ENCODE results near the gene TENM4.

Gene TENM4

DNA sequence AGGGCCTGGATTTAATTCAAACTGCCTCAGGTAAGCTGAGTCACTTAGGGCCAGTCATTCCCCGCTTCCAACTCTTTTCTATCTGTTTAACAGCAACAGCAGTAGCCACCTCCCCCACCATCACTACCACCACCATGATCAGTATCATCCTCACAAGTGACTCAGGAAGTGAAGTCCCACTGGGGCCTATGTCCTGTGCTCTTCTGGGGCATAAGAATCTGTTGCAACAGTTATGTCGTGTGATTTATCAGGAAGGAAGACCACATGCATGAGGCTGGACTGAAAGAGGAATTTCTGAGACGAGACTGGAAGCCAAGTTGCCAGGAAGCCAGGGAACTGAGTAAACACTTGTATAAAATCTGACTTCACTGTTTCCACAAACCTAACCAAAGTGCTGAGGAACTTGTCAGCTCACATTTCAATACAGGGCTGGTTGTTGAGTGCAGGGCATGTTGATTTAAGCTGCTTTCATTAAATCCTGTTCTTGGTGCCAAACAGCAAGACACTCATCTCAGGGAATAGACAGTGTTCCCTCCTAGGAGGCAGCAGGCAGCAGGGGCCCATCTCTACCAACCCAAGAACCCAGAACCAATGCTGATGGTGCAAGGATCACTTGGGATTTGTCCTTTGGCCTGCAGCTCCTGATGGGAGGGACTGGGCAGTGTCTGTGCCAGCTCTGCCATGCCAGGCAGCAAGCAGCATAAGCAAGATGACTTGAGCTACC is 639.5 kb downstream of the TENM4 start:
- H3K4me3 ChIP-seq (ENCODE audit: low read length) = no peak overlapping the region
- TF ChIP-seq ZNF274 (IDR thresholded peaks at IDR 0.05; ENCODE audit: low read depth, low read length) = no peak

DNA sequence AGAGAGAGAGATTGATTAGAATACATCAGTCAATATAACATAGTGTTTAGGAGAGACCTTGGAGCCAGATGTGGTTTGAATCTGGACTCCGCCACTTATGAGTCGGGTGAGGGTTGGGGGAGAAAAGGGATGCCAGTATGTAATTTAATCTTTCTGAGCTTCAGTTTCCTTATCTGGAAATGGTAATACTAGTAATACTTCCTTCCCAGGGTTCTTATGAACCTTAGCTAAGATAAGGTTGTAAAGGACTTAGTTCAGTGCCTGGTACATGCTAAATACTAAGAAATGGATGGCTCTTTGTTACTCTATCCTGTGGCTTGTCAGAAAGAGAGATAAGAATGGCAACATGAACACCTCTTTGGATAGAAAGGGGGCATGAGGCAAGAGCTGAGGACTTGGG is 640.1 kb downstream of the TENM4 start:
- no peak overlapping the region for H3K4me3 ChIP-seq (ENCODE audit: low read length)
- no peak for TF ChIP-seq ZNF274 (IDR thresholded peaks at IDR 0.05; ENCODE audit: low read depth, low read length)

DNA sequence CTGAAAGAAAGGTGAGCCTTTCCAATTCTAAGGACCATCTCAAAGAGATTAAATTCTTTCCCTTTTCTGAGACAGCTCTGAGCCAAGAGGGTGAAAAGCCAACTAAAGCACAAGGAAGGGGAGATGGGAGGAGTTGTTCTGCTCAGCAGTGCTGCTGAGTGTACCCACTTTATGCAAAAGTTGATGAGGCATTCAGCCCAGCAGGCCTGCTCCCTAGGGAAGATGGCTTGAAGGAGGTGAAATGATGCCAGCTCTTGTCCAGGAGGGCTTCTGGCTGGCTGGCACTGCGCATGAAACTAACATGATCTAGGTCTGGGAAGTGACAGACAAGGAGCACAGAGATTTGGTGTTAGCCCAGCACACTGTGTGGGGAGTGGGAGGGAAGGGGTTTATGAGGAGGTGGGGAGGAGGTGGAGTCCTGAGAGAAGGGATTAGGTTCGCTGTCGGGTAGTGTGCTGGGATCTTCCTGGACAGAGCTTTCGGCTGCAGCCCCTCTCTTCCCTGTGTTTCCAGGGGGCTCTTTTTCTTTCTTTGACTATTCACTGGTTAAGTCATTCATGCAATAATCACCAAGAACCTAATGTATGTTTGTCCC is 640.6 kb downstream of the TENM4 start:
- no peak overlapping the region for H3K4me3 ChIP-seq (ENCODE audit: low read length)
- no peak for TF ChIP-seq ZNF274 (IDR thresholded peaks at IDR 0.05; ENCODE audit: low read depth, low read length)

DNA sequence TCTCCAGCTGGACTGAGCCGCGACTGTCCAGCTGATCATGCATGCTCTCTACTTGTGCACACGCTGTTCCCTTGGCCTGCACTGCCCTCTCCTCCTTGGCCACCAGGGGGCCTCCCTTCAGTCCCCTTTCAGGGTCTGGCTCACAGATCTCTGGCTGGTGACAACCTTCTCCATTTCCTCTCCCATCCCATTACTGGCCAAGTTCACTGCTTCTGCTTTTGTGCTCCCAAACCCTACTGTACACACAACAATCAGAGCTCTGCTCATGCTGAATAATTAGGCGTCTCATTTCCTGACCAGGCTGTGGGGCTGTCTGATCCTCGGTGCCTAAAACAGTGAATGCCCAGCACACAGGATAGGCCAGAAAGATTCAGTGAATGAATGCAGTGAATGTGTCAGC is 642.2 kb downstream of the TENM4 start:
- no peak overlapping the region for H3K4me3 ChIP-seq (ENCODE audit: low read length)
- no peak for TF ChIP-seq ZNF274 (IDR thresholded peaks at IDR 0.05; ENCODE audit: low read depth, low read length)

DNA sequence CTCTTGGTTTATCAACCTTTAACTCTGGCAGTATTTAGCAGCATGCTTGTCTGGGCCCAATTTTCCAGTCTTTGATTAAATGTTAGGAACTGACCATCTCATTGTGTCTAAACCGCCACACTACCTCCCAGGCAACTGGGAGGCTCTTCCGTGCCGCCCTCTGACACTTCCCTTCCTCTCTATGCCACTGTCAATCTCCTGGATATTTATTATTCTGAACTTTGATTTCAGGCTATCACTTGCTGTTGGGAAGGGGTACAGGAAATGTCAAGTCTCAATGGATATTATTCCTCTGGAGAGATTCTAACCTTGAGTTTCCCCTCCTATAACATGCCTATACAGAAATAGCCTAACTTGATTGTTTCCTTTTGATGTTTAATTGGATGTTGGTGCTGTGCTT is 643.3 kb downstream of the TENM4 start:
- no peak for TF ChIP-seq ZNF274 (IDR thresholded peaks at IDR 0.05; ENCODE audit: low read depth, low read length)
- H3K4me3 ChIP-seq (ENCODE audit: low read length) = no peak overlapping the region

DNA sequence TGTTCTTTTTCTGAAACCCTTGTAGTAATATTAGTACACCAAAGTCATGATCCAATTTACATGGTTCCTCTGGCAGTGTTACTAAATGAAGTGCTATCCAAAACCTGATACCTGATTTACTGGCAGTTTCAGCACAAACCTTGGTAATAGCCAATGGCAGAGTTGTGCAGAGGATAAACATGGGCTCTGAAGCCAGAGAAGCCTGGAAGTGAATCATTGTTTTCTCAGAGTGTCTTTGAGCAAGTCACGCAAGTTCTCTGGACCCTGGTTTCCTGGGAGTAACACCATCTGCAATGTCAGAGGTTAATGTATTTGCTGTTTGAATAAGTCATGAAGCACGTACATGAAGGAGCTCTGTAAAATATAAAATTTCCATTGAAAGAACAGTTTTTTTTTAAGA is 643.9 kb downstream of the TENM4 start:
- no peak overlapping the region for H3K4me3 ChIP-seq (ENCODE audit: low read length)
- no peak for TF ChIP-seq ZNF274 (IDR thresholded peaks at IDR 0.05; ENCODE audit: low read depth, low read length)

DNA sequence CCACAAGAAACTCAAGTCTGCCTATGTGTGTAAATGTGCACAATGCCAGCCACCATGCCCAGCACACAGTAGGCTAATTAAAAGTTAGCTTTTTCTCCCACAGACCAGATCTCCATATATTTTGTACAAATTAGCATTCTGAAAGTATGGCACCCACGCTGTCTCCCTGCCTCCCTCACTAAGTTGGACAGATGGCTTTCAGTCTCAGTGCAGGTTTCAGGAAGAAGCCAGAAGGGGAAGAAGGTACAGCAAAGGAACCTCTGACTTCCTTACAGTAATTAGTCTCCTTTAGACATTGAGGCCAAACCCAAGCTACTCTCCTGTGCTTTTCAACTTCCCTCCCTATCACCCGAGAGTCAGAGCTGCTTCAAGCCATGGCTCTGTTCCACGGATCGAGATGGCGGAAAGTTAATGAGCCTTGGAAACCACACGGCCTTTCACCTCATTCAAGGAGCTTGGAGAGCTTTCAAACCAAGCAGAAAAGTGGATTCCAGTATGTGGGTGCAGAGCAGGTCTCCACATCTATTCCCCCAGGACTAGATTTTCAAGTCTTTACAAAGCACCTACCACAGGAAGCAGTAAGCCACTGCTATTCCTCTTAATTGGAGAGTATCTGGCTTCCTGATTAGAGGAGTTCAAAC is 645.1 kb downstream of the TENM4 start:
- no peak overlapping the region for H3K4me3 ChIP-seq (ENCODE audit: low read length)
- no peak for TF ChIP-seq ZNF274 (IDR thresholded peaks at IDR 0.05; ENCODE audit: low read depth, low read length)

DNA sequence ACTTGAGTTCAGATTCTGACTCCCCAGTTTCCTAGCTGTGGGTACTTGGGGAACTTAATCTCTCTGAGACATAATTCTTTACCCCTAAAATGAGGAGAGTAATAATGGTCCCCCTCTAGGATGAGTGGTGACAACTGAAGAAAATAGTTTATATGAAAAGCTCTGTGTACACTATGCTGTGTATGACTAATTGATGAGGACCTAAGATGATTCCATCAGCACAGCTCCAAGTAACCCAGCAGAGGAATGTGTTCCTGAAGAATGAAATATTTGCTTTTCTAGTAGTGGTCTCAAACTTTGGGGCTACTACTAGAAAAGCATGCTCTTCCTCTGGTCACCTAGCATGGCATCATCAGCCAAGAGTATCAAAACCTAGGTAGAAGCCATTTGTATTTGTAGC is 648.9 kb downstream of the TENM4 start:
- TF ChIP-seq ZNF274 (IDR thresholded peaks at IDR 0.05; ENCODE audit: low read depth, low read length) = no peak

DNA sequence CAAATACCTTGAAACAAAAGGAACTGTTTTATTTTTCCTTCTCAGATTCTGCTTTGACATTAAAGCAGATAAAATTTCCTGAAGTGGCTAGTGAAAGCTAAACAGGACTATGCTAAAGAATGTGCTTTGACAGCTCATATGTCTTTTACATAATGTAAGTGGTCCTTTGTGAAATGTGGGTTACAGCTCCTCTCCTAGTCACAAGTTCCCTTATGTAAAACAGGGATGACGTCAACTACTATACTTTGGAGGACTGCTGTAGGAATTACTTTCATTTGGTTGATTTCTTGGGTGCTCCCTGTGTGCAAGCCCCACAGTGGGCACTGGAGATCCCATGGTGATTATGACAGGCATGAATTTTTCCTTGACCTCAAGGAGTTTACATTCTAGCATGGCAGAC is 649.6 kb downstream of the TENM4 start:
- no peak for TF ChIP-seq ZNF274 (IDR thresholded peaks at IDR 0.05; ENCODE audit: low read depth, low read length)
- H3K4me3 ChIP-seq (ENCODE audit: low read length) = no peak overlapping the region

More for the DNA sequence above, 648.9 kb downstream of the TENM4 start:
- H3K4me3 ChIP-seq (ENCODE audit: low read length) = no peak overlapping the region

DNA sequence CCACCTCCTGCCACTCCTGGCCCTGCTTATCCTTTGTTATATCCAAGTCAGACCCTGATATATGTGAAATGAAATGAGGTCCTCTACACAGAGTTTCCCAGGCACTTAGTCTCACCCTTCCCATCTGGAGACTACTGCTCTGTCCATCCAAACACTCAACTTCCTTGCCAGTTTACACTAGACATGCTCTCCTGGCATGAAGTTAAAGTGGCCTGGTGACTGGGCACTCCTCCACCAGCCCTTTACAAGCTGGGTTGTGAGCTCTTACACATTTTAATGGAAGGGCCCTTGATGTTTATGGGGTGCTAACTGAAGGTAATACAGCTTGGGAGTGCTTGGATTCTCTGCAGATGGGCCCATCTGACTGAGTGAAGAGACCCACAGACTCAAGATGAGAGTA is 650.0 kb downstream of the TENM4 start:
- H3K4me3 ChIP-seq (ENCODE audit: low read length) = no peak overlapping the region
- no peak for TF ChIP-seq ZNF274 (IDR thresholded peaks at IDR 0.05; ENCODE audit: low read depth, low read length)

DNA sequence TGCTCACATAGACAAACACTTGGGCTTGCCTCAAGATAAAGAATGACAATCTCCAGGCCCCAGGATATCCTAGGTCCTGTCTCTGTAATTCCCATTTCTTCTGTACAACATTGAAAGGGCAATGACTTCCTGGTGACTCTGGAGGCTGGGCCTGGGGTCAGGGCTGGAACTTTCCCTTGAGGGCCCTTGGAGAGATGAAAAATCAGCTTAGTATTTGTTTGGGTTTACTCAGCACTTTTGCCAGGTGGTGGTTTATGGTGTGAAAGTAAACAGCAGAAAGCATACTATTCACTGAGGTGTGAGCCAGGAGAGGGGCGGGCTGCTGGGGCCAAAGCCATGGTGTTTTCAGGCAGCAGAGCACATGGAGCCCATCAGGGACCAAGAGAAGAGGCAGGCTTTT is 651.5 kb downstream of the TENM4 start:
- TF ChIP-seq ZNF274 (IDR thresholded peaks at IDR 0.05; ENCODE audit: low read depth, low read length) = no peak
- no peak overlapping the region for H3K4me3 ChIP-seq (ENCODE audit: low read length)

DNA sequence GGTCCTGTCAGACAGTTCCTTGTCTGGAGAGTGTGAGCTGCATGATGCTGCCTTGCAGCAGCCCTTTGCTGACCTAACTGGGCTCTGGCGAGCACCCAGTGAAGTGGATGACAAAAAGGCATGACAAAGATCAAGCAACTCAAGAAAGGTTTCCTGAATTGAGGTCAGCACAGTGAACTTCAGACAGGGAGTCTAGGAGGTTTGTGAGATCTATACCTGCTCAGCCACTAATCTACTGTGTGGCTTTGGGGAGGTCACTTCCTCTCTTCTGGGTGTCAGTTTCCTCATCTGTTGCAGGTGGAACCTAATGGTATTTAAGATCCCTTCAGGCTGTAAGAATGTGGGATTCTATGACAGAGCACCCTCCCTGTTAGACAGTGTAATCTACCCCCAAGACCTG is 652.3 kb downstream of the TENM4 start:
- TF ChIP-seq ZNF274 (IDR thresholded peaks at IDR 0.05; ENCODE audit: low read depth, low read length) = no peak
- H3K4me3 ChIP-seq (ENCODE audit: low read length) = no peak overlapping the region

DNA sequence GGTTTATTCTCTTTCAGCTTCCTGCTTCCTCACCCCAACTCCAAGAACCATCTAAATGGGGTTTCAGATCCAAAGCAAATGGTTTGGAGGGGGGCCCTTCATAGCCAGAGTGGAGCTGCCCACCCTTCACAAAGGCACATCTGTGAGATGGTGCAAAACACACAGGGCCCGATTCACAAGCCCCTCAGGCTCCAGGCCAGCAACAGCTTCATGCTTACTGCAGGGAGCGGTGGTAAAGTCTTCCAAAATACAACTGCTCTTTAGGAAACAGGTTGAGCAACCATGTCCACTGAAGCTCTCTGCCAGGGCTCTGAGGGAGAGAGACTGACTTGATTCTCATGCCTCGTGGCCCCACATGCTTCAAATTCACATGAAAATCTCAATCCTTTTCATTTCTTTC is 653.1 kb downstream of the TENM4 start:
- H3K4me3 ChIP-seq (ENCODE audit: low read length) = no peak overlapping the region

DNA sequence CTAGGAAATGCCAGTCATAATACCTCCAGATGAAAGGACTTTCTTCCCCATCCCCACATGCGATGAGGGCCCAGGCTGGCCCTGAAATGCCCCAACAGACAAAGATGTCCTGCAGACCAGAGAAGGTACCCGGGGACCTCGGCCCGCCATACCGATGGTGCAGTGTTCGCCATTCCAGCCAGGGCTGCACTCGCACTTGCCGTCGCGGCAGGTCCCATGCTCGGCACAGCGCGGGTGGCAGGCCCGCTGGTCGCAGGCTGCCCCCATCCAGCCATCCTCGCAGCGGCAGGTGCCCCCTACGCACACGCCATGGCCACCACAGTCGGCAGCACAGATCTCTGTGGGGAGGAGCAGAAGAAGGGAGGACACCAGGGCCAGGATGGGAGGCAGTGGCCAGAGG is 654.1 kb downstream of the TENM4 start:
- no peak overlapping the region for H3K4me3 ChIP-seq (ENCODE audit: low read length)
- TF ChIP-seq ZNF274 (IDR thresholded peaks at IDR 0.05; ENCODE audit: low read depth, low read length) = no peak

More for the DNA sequence above, 653.1 kb downstream of the TENM4 start:
- TF ChIP-seq ZNF274 (IDR thresholded peaks at IDR 0.05; ENCODE audit: low read depth, low read length) = no peak

DNA sequence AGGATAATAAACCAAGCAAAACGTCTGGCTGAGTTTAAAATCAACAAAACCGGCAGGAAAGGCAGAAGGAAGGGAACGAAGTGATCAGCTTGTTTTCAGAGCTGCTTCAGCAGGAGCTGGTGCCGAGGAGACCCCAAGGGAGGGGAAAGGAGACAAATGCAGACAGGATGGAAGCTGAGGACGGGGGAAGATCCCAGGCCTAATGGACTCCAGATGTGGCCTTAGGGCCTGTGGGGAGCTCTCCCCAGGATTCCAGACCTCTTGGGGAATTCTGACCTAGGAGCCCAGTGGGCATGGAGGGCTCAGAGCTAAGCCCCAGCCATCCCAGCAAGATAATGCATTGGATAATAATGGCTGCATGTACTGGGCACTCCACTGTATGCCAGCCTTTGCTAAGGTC is 654.7 kb downstream of the TENM4 start:
- H3K4me3 ChIP-seq (ENCODE audit: low read length) = no peak overlapping the region

More for the DNA sequence above, 654.7 kb downstream of the TENM4 start:
- TF ChIP-seq ZNF274 (IDR thresholded peaks at IDR 0.05; ENCODE audit: low read depth, low read length) = no peak
